Stimulated activated CD4-positive, alpha-beta T cell treated with anti-CD3 and anti-CD28 coated beads, Interleukin-4, amount 100 ng/mL, for 48 hours (primary cell): ENCODE measurements around the gene OR6S1.
"Not testable (repeated sequence)": the region's sequence is repeated elsewhere in the genome, so short reads cannot be mapped to it uniquely, and the experiment has no call there.

Experiments used
- DNase-seq, 2 donors: peaks; one replicate each; pipeline ENCODE4 v3.0.0-alpha.2; 2020; ENCODE audit warnings: low read depth in 2 of 2

The OR6S1 gene

DNA sequence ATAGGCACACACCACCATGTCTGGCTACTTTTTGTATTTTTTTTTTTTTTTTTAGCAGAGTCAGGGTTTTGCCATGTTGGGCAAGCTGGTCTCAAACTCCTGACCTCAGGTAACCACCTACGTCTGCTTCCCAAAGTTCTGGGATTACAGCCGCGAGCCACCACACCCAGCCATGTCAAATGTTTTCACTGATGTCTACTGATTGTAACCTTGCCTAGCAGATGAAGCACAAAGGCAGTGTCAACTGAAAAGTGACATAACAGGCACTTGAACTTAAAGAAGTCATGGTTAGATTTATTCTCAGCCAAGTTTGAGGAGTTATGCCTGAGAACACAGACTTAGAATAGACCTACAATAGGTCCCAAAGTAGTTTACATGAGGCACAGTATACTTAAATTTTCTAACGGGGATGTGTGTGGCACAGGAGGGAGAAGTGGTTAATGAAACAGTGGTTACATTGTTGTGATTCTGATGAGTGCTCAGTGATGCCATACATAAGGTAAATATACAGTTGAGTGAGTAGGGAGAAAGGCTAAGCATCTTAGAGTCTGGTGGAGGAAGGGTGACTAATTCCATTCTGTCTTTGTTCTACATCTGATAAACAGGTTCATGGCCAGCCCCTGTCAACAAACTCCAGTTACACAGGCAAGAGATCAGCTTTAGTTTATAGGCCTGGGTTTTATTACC is 30.2 kb upstream of the OR6S1 start:
- no peak for DNase-seq

DNA sequence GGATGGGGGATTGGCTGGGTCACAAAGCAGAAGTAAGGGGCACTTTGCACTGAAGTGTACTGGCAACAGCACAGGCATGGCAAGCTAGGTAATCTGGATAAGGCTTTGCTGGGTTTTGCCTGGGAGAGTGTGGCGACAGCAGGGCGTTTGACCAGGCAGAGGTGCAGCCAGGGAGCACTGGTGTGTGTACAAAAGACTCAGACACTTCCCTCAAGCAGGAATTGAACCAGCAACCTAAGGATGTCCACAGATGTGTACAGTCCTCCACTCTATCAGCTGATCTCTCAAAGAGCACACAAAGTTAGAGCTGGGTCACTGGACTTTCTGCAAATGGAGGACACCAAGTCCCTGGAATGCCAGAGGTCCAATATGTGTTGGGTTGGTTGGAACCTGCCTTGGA is 27.5 kb upstream of the OR6S1 start:
- no peak for DNase-seq

- no peak for DNase-seq
These were observed 26.5 kb upstream of the OR6S1 start for GRCh38 chr14:20667957-20668356.

DNA sequence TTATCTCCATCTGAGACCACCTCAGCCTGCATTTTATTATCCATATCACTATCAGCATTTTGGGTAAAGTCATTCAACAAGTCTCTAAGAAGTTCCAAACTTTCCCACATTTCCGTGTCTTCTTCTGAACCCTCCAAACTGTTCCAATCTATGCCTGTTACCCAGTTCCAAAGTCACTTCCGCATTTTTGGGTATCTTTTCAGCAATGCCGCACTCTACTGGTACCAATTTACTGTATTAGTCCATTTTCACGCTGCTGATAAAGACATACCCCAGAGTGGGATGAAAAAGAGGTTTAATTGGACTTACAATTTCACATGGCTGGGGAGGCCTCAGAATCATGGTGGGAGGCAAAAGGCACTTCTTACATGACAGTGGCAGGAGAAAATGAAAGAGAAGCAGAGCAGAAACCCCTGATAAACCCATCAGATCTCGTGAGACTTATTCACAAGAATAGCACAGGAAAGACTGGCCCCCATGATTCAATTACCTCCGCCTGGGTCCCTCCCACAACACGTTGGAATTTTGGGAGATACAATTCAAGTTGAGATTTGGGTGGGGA is 25.0 kb upstream of the OR6S1 start:
- DNase-seq: not testable (repeated sequence)

DNA sequence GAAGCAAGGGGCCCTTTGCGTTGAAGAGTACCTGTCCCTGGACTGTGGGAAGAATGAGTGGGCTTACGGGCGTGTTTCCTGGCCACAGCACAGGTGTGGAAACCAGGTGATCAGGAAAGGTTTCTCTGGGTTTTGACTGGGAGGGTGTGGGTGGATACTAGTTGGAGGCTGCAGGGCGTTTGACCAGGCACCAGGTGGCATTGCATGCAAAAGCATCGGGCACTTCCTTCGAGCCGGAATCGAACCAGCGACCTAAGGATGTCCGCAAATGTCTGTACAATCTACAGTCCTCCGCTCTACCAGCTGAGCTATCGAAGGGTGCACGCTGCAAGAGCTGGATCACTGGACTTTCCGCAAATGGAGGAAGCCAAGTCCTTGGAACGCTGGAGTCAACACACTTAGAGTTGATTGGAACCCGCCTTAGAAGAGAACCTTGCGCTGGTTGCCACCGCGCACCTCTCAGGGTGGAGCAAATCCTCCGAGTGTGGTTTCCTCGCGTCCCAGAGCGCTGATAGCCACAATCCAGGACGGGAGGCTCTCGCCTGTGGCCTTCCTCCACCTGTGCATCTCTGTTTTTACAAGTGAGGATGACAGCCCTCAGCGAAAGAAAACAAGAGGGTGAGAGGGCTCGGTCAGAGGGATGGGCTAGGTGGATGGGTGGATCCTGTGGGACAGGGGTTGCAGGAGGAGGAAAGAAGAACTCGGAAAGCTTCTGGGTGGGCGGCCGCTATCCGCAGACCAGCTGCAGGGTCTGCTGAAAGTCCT is 21.7 kb upstream of the OR6S1 start:
- peak; percentile 74 to 87 for DNase-seq

GRCh38 chr14:20661197-20661596 is 19.7 kb upstream of the OR6S1 start:
- DNase-seq: no peak

DNA sequence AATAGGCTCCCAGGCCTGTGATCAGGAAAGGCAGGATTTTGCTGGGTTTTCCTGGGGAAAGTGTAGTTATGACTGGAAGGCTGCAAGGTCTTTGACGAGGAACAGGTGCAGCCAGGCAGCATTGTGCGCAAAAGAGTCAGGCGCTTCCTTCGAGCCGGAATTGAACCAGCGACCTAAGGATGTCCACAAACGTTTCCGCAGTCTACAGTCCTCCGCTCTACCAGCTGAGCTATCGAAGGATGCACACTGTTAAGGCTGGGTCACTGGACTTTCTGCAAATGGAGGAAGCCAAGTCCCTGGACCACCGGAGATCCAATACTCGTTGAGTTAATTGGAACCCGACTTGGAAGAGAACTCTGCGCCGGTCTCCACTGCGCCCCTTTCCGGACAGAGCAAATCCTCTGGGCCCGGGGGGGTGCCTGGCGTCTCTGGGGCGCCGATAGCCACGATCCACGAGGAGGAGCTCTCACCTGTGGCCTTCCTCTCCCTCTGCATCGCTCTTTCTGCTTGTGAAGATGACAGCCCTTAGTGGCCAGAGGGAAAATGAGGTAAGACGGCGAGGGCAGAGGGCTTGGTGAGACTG is 18.4 kb upstream of the OR6S1 start:
- DNase-seq: no peak

- DNase-seq: no peak
These were observed 17.8 kb upstream of the OR6S1 start for GRCh38 chr14:20659336-20659735.

- no peak for DNase-seq
These were observed 16.8 kb upstream of the OR6S1 start for GRCh38 chr14:20658246-20658645.

DNA sequence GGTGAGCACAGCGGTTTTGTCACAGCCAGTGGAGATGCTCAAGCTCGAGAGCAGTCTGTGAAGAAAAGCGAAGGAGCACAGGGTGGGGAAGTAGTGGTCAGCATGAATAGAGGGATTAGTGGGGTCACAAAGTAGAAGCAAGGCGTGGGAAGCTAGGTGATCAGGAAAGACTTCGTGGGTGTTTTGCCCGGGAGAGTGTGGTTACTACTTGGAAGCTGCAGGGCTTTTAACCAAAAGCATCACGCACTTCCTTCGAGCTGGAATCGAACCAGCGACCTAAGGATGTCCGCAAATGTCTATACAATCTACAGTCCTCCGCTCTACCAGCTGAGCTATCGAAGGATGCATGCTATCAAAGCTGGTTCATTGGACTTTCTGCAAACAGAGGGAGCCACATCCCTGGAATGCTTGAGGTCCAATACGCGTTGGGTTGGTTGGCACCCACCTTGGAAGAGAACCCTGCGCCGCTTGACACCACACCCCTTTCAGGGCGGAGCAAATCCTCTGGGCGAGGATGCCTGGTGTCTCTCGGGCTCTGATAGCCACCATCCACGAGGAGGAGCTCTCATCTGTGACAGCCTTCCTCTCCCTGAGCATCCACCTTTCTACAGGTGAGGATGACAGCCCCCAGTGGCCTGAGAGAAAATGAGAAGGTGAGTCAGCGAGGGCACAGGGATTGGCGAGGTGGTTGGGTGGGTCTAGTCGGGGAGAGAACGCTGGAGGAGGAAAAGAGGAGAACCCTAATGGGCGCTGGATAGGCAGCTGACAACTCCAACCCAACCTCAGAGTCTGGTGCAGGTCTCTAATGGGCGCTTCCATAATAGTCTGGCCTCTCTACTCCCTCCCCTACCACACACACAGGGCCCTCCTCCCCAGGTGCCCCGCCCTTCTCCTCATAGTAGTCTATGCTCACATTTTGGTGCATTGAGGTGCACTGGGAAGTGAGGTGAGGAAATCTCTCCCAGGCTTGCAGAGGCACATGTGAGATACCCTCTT is 16.0 kb upstream of the OR6S1 start:
- no peak for DNase-seq

- DNase-seq: no peak
These were observed 14.8 kb upstream of the OR6S1 start for GRCh38 chr14:20656274-20656673.

GRCh38 chr14:20655851-20656250 is 14.4 kb upstream of the OR6S1 start:
- DNase-seq: no peak

GRCh38 chr14:20652996-20653975 is 11.8 kb upstream of the OR6S1 start:
- DNase-seq: peak; percentile 54 to 67

DNA sequence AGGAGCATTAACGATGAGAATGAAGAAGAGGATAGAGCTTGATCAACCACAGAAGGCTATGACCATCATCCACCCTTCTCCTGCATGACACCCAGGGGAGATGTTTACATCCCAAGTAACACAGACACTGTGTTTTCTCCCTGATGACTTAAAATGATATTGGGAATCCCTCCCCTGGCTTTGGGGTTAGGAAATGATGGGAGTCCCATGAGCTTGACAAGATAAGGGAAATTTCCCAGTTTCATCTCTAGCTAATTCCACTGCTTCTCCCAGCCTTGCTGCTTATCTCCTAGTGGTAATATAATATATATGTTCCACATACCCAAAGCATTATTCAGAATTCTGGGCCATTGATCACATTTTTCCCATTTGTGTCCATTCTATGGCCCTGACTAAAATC is 4.0 kb upstream of the OR6S1 start:
- no peak for DNase-seq

GRCh38 chr14:20644520-20644919 is 3.0 kb upstream of the OR6S1 start:
- DNase-seq: no peak

GRCh38 chr14:20642755-20643154 is 1.3 kb upstream of the OR6S1 start:
- not testable (repeated sequence) for DNase-seq

GRCh38 chr14:20642182-20642581 is 691 bp upstream of the OR6S1 start:
- no peak for DNase-seq

GRCh38 chr14:20632831-20633691 is 8.4 kb downstream of the OR6S1 start:
- DNase-seq: peak; percentile 50 to 64

DNA sequence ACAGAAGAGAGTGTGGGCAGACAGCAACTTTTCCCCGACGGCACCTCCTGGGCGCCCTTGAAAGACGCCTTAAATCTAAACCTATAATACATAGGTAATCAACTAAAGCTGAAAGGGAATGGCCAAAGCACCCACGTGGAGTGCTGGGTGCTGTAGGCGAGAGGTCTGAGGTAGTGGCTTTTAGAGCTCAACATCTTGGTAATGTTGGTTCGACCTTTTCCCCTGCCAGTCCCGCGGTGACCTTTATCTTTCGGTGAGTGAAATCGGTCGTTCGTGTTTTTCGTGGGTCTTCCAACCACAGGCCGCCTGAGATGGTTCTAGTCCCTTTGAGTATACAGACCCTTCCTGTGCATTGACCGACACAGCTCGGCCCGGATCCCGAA is 9.1 kb downstream of the OR6S1 start:
- no peak for DNase-seq
